Adrenal gland (tissue), 5 donors: Measurements from ENCODE around the gene ZNF467.

Experiments used
- CTCF ChIP-seq, 6 experiments: fragments of 450-650 bp in 4 of 6; fragments of 200-600 bp in 2 of 6; sonication (generic) in 1 of 6; IDR thresholded peaks; 1 replicate in 5 of 6; 2 replicates in 1 of 6; pipeline versions ENCODE4 v1.5.1 to v1.8.0; 2016 to 2021; ENCODE audit warnings: antibody characterized with exemption in 6 of 6, mild to moderate bottlenecking in 2 of 6, moderate library complexity in 1 of 6
- POLR2A ChIP-seq, 2 donors: fragments of 450-650 bp; IDR thresholded peaks; one replicate each; pipeline ENCODE4 v1.6.1; 2017; ENCODE audit warnings: antibody characterized with exemption in 2 of 2, mild to moderate bottlenecking in 2 of 2, moderate library complexity in 1 of 2
- donor health status: DM: no; HTN: no; CAD: no.

- TF ChIP-seq CTCF (IDR thresholded peaks at IDR 0.05): no peak
- no peak for TF ChIP-seq POLR2A (IDR thresholded peaks at IDR 0.05)
Measured at GRCh38 chr7:149721084-149721601, 52.2 kb downstream of the ZNF467 start.
